Activated CD8-positive, alpha-beta memory T cell treated with anti-CD3 and anti-CD28 coated beads for 24 hours (primary cell): ENCODE measurements around the gene STEAP1B.

Experiments
- DNase-seq: peaks from one replicate; pipeline ENCODE4 v3.0.0-alpha.2; 2020

The STEAP1B gene

DNA sequence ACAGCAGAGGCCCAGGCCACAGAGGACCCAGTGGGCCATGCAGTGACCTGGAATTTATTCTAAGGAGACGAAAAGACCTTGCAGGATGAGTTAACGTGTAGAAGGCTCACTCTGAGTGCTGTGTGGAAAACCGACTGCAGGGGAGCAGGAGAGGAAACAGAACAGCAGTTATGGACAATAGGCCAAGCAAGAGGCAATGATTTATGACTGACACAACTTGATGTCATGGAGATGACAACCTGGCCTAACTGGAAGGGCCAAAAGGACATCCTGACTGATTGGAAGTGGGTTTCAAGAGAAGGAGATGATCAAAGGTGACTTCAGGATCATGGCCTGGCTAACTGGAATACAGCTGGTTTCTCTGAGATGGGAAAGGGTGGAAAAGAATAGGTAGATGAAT lies 72.9 kb downstream of the STEAP1B start:
- no peak for DNase-seq

DNA sequence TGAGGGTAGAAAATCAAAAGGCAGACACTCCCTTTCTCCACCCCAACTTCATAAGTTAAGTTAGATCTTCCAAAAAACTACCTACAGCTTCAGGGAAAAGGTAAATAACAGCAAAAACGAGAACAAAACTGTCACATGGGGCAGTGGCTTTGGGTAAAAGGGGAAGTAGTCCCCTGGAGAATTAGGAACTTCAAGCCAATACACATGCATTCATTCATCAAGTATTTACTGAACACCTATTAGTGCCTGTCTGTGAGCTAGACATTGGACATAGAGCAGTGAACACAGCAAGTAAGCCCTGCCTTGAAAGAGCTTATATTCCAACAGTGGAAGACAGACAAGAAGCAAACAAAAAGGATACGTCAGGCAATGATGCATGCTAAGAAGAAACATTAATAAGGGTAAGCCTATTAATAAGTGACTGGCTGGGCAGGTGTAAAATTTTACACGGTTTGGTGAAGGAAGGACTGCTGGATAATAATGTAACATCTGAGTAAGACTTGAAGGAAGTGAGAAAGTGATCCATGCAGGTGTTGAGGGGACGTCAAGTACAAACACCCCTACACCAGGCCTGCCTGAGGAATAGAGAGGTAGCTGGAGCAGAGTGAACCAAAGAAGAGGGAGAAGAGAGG lies 73.4 kb downstream of the STEAP1B start:
- no peak for DNase-seq

DNA sequence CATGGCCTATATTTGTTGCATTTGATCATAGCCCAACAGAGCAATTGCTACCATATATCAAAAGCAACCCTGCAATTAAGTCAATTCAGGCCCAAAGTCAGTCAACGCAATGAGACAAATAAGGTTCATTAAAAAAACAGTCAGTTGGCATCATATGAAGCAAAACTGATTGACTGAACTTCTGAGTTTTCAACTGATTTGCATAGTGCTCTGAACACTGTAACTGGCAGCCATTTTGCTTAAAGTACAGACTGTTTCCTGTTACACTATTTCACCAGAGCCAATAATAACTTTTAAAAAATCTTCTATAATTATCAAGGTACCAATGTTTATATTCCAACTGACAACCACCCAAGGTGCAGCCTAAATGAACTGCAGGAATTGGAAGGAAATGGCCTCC lies 74.6 kb downstream of the STEAP1B start:
- no peak for DNase-seq

DNA sequence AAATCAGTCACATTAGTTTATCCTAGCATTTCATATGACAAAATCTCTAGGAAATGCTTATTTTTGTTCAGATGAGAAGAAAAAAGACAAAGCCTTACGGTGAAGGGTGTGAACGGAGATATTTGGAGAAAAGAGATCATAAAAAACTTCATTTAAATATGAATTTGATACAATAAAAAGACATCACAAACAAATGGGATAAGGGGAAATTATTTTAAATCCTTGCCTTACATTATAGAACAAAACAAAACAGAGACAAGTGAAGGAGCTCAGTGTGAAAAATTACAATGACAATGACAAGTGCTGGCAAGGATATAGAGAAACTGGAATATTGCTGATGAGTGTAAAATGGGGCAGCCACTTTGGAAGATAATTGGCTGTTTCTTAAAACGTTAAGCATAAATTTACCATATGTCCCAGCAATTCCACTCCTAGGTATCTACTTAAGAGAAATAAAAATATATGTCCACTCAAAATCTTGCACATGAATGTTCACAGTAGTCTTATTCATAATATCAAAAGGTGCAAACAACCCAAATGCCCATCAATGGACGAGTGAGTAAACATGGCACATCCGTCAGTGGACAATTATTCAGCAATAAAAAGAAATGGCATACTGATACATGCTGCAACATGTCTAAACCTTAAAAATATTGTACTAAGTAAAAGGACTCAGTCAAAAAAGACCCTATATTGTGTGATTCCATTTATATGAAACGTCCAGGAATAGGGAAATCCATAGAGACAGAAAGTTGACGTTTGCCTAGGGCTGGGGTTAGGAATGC lies 77.0 kb downstream of the STEAP1B start:
- no peak for DNase-seq

DNA sequence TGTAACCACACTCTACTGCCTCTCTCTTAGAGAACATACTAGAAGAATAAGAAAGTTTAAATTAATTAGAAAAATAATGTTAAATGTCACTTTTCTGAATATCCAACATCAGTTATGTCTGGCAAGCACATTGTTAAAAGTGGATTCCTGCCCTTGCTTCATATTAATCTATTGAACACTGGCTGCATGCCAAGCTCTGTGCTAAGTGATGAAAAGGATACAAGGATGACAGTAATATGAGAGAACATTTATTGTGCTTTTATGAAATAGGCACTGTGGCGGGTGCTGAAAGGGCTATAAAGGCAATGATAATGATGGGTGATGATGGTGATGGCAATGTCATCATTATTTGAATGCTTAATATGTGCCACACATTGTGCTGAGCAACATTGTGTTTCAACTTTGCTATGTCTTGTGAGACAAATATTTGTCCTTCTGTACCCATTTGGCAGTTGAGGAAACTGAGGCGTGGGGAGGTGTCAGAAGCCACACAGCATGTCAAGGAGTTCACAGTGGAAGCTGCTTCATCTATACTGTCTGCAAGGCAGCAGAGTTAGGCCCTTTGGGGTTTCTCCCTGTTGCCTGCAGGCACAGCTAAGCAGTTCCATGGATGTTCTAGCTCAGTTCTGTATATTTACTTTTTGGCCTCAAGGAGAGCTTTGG lies 78.9 kb downstream of the STEAP1B start:
- no peak for DNase-seq

DNA sequence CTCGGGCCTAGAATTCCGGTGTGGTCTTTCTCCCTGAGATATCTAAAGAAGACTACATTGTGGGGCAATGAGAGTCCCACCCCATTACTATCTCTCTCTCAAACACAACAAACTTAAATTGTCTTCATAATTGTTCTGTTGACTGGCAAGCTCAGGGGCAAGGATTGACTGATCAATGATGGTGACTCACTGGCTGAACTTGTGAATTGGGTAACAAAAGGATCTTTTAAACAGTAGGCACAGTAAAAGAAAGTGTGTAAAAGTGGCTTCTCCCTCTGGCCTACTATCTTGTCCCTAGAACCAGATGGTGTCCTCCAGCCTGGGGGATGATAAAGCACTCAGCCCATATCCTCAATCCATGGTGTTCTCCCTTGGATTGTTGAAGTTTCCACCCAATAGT lies 80.0 kb downstream of the STEAP1B start:
- no peak for DNase-seq

DNA sequence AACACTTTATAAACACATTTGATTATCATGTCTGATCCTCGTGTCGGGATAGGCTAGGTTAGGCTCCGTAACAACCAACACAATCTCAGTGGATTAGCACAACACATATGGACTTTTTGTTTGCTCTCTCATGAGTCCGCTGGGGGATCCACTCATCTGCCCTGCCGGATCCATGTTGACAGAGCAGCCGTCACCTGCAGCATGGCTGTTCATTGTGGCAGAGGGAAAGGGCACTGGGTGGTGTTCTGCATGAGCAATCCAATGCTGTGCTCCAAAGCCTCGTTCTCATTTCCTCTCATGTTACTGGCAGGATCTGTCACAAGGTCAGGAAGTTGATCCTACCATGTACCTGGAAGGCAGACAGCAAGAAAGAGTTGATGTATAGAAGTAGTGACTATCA lies 80.5 kb downstream of the STEAP1B start:
- no peak for DNase-seq

DNA sequence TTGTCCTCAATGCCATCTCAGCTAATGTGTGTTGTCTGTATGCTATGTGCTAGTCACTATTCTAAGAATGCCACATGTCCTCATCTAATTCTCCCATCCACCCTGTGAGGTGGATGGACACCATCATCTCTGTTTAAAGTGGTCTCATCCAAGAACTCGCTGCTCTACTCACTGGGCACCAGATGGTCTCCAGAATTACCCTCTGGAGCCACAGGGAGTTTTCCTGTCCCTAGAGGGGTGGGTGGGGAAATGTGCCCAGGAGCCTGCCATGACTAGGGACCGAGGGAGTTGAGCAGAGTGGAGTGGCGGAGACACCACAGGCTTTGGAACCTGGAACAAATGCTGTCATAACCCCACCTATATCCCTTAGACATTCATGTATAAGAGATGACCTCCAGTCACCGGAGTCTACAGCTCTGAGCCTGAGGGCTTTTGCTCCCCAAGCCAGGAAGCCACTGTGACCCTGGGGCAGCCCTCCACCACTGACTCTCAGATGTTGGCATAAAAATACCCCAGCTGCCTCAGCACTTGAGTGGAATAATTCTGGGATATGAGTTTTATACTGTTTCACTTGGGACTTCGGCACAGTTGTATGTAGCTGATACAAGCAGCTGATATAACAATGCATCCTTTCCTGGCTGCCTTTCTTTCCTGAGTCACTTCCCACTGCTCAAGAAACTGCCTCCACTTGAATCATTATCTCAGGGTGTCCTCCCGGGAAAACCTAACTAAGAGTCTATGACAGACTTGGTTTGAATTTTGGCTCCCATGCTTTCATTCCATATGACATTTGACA lies 81.5 kb downstream of the STEAP1B start:
- DNase-seq: no peak

DNA sequence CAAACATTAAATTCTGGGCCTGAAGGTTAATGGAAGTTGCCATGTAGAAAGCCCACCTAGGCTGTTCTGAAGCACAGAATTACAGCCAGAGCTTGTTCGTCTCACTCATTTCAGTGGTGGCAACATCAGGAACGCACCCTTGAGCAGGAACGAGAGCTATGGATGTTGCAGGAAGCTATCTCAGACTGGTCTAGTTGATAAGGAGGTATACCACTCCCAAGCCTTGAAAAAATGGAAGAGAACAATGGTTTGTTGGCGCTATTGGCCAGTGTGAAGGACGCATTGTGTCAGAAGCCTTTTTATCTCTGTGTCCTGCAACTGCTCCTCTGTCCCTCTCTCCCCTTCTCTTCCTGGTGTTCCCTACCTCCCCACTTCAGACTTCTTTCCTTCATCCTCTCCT lies 82.1 kb downstream of the STEAP1B start:
- no peak for DNase-seq

DNA sequence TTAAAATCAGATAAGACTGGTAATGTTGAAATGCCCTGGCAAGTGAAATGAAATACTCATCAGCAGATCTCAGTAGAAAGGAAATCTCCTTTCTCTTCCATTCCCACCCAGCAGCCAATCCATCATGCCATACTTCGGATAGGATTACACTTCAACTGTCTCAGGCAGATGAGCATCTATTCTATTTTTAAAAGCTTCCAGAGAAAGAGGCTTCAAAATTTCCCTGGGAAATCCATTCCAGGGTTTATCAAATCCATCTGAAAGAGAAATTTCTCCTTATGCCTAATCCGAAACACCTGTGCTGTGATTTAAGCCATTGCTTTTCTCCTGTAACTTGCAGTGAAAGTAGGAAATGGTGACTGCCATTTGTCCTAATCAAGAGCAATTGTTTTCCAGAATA lies 82.6 kb downstream of the STEAP1B start:
- DNase-seq: no peak

DNA sequence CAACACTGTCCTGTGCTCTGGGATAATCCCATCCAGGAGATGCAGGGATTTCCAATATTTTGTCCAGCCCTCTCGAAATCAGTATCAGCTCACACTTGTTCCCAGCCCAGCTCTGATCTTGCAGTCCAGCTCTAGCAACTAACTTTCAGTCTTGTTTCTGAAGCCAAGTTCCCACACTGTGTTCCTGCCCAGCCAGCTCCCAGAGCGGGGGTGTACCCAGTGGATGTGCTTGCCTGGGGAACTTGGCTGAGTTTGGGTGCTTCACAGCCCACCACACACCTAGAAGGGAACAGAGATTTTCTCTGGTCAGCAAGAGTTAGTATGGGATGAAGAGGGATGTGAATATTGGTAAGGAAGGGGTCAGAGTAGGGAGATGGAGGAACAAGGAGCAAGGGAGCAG lies 85.6 kb downstream of the STEAP1B start:
- no peak for DNase-seq

DNA sequence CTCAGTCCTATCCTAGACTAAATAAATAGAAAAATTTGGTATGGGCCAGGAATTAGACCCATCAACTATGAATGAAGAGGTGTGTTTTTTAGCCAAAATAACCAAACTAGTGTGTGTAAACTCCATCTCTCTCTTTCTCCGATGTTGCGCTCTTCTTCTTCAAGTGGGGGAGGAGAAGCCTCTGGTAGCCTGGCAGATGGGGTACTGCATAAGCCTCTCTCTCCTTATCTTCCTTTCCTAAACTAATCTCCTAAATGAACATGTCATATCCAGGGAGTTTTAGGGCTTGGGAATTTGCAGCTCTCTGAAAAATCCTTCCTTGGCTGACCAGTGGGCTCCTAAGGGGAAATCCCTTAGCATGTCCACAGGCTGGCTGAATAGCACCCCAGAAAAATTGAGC lies 86.8 kb downstream of the STEAP1B start:
- DNase-seq: no peak

DNA sequence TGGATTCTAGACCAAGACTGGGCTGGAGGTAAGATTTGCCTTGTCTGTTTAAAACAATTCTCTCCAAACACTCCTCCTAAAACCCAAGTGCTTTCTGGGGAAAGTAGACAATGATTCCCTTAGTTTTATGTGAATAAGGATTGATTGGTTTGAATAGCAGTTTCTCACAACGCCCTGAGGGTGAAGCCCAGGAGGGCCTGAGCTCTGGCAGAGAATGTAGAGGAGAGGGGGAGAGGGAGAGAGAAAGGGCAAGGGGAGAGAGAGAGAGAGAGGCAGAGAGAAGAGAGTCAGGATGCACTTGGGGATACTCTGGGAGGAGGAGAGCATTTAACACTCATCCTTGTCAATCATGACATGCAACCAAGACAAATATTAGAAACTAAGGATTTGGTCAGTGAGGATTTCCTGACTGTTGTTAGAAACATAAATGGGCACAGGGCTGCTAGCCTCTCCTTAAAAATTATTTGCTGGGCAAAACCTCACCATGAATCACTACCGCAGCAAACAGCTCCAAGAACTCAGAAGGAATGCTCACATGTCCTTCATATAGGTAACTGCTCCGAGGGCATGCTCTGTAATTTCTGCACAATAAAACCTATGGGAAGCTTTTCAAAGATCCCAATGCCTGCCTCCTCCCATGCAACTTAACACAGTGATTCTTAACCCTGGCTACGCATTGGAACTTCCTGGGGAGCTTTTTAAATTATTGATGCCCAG lies 87.9 kb downstream of the STEAP1B start:
- no peak for DNase-seq

DNA sequence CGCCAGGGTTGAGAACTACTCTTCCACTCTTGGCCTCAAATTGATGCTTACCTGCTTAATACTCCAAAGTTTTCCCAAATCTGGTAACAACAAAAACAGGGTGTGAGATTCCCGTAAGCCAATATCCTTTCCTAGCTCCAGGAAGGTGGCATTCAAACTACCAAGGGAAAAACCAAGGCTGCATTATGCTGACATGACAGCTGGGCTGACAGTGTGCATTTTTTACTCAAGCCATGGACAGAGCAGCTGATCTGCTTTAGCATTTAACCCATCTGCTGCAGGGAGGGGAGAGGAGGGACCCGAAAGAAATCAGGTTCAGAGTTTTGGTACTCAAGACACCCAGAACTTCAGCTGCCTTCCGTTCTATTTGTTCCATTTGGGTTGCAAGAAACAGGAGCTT lies 93.3 kb downstream of the STEAP1B start:
- no peak for DNase-seq

DNA sequence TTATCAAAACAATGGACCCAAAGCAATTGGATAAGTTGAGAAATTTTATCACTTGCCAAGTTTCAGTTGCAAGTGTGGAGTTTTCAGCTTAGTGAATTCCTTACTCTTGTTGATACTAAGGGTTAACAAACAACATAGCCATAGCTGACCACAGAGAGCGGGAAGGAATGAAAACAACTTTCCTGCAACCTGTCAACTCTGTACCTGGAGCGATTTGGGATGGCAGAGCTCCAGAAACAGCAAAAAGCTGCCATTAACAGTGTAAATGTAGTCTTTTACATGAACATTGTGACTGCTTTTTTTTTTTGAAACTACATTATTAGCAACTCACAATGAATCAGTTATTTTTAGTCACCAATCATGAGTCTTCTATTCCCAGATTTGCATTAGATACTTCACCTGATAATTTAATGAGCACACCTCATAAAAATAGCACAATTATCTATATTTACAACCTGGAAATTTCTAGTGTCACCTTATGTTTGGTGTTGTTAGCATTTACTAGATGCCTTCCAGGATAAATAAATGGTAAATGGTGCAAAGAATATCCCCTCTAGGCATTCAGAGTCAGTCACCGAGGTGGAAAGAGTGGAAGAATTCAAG lies 95.5 kb downstream of the STEAP1B start:
- DNase-seq: no peak

DNA sequence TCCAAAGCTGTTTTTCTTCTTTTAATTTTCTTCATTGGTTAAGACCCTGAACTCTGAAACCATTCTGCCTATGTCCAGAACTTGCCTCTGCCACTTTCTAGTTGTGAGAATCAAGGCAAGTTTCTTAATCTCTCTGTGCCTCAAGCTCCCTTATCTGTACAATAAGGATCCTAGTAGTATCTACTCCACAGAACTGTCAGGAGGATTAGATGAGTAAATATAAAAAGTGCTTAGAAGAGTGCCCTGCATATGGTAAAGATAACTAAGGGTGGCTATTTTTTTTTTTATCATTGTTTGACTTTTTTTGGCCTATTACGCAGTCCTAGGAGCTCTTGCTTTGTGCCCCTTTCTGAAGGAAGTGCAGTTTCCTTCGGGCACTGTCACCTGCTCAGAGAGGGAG lies 96.6 kb downstream of the STEAP1B start:
- no peak for DNase-seq

DNA sequence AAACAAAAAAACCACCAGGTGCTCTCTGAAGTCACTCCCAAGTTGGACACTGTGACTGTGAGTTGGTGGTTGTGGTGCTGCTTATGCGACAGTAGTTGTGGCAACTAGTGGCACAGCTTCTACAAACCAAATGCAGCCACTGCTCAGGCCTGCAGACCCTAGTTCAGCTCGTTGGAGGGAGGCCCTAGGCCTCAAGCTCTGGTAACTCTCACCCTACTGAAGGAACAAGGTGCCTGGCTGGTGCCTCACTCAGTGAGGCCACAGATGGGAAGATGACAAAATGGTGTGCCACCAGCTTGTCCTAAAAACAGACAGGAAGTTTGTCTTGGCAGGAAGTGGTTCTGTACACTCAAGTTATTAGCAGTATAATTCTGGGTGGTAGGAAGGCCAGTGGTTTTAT lies 97.7 kb downstream of the STEAP1B start:
- no peak for DNase-seq

DNA sequence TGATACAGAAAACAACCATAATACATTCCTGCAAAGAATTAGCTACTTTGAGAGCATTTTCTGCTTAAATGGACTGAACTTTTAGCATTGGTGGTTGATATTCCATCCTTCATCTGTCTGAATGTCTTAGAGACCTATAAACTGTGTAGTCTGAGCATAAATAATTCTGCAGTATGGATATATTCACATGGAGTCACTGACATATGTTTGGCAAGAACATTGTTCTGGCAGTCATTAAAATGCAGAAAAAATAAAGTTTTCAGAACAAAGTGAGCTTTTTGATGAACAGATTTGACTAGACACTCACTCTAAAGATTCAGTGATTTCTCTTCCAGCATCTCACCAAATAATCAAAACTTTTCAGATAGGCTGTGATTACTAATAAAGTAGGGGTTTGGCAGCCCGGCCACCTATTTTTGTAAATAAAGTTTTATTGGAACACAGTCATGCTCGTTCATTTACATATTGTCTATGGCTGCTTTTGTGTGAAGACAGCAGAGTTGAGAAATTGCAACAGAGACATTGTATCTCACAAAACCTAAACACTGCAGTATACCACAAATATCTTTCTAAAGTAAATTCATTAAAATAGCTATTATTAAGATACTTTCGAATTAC lies 98.9 kb downstream of the STEAP1B start:
- DNase-seq: no peak

DNA sequence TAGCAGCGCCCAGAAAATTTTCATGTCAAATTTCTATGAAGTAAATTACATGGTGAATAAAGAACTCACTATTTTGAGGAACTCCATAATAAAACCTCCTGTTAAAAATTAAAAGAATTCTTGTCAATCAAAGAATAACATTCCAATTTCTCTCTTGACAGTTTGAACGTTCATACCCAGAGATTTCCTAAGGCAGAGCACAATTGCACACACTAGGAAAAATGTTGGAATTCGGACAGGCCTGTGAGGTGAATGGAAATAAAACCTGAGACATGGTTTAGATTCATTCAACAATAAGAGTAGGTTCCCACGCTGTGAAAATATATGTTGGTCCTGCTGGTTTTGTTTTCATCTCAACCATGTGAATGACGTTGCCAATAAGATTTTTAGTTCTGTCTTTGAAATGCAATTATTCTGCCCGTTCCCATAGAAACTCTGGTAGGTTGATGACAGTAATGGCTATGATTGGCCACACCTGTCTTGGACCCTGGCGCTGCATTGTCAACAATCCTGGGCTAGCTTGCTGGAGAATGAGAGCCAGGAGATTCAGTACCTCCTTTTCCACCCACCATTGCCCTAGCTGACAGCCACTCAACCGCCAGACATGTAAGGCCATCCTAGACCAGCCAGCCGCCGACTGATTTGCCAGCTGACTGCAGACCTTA lies 99.7 kb downstream of the STEAP1B start:
- DNase-seq: no peak

DNA sequence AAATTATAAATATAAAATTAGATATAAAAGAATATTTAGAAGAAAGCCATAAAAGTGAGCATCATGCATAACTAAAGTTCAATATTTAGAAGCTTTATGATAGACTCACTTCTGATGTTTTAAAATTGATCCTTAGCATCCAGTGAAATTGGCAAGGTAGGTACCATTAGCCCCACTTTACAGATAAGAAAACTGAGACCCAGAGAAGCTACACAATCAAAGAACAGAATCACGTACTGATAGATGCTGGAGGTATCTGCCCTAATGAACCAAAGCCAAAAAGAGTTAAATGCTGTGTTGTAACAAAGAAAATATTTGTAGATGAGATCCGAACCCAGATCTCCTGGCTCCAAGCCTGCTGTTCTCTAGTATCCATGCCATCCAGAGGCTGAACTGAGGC lies 100.4 kb downstream of the STEAP1B start:
- no peak for DNase-seq

DNA sequence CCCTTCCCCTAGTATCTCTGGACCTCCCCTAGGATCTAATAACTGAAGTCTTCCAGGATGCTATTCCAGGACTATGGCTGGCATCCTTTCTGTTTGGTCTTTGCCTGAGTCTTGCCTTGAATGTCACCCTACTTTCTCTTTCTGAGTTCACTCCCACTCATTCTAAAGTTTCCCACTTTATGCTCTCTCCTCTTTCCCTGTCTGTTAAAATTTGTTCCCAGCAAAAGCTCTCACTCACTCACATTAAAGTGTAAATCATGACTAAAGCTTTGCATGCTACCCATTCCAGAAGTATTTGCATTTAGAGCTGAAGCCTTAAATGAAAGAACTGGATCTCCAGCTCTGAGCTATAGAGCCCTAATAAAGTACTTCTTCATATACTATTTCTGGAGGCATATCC lies 100.9 kb downstream of the STEAP1B start:
- DNase-seq: no peak
